GM18517 (cell line): ENCODE measurements around the gene KRT10.
"Not testable (repeated sequence)": the region's sequence is repeated elsewhere in the genome, so short reads cannot be mapped to it uniquely, and the experiment has no call there.

ENCODE experiments used
- ATAC-seq: cut with Tn5 transposase; IDR thresholded peaks from one replicate; pipeline ENCODE4 v1.9.1; 2021; ENCODE audit warnings: mild to moderate bottlenecking, moderate library complexity; ENCODE audit not compliant: unreplicated experiment

The KRT10 gene

DNA sequence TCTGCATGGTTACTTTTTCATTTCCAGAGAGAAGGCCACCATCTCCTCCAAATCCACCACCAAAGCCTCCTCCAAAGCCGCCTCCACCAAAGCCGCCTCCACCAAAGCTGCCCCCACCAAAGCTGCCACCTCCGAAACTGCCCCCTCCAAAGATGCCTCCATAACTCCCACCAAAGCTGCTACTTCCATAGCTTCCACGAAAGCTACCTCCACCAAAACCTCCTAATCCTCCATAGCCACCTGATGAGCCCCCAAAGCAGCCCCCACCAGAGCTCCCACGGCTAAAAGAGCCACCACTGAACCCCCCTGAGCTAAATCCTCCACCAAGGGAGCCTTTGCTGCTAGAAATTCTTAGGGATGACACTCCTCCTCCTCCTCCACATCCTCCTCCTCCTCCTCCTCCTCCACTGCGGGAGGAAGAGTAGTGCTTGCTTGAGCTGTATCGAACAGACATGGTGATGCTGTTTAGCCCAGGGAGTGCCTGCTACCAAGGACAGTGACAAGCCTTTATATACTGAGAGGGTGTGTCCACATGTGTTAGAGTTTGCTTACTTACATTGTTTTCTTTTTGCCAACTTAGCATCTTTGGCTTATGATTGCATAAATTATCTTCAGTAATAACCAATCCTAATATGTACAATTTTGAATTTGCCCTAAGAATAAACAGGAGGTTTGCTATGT, at the start of gene KRT10:
Gene KRT10, minus strand, starts transcription at position 483 of the 681 bp plus-strand sequence. Its CDS starts 29 bp downstream, at position 454.
- ATAC-seq = no peak

- ATAC-seq = no peak
These were observed 48.9 kb upstream of the KRT10 start for GRCh38 chr17:40871316-40871715.

DNA sequence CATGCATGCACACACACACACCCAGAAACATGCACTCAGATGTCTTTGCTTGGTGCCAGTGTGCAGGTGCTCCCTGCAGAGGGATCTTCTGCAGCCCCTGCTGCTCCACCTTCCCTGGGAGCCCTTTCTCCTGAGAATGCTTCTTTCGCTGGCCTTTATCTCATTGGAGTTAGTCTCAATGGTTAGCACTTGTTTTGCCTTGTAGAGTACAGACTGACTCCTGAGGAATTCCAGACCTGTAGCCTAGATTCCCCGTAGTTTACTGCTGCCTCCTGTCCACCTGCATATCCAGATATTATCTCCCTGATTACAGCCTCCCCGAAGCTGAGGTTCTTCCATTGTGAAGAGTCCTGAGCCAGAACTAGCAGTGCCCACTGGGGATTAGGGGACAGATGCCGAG, 47.7 kb upstream of the KRT10 start:
- ATAC-seq = no peak

DNA sequence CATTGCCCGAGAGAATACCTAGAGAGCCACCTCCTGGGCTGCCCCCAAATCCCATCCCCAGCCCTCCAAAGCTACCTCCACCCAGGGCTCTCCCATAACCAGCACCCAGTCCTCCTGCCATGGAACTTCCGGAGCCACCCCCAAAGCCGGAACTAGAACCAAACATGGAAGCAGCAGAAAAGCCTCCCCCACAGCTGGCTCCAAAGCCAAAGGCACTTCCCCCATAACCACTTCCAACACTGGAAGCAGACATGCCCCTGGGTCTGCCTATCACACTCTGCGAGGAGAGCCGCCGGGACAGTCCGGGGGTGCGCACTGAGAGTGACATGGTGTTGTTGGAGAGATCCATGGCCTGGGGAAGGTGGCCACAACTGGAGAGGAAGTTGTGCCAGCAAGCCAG, 44.4 kb upstream of the KRT10 start, which contains the start of gene KRT12:
Gene KRT12, minus strand, starts transcription at position 386 of the 400 bp plus-strand sequence. Its CDS starts 37 bp downstream, at position 349.
- ATAC-seq = no peak

- no peak for ATAC-seq
These were observed 42.4 kb upstream of the KRT10 start for GRCh38 chr17:40864661-40865390.

DNA sequence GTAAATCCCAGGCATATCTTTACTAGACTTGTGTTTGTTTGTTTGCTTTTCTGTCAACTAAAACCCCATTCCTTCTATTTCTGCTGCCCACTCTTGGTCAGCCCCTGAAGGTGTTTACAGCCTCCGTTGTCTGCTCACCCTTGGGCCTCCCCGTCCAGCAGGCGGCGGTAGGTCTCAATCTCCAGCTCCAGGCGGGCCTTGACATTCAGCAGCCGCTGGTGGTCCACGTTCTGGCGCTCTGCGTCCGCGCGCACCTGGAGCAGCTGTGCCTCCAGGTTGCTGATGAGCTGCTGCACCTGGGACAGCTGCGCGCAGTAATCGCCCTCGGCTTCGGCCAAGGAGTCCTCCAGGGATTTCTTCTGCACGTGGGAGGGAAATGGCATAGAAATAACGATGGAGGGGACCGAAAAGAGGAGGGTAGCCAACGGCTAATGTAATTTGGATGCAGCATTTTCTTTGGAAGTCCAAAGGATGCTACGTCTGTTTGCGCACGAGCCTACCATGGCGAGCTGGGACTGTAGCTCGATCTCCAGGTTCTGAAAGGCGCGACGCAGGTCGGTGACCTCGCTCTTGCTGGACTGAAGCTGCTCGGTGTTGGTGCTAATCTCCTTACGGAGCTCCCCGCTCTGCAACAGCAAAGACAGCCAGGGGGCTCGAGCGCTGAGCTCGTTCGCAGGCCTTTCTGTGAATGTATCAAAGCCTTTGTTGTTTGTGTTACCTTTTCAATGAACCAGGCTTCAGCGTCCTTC, 40.7 kb upstream of the KRT10 start:
- no peak for ATAC-seq

DNA sequence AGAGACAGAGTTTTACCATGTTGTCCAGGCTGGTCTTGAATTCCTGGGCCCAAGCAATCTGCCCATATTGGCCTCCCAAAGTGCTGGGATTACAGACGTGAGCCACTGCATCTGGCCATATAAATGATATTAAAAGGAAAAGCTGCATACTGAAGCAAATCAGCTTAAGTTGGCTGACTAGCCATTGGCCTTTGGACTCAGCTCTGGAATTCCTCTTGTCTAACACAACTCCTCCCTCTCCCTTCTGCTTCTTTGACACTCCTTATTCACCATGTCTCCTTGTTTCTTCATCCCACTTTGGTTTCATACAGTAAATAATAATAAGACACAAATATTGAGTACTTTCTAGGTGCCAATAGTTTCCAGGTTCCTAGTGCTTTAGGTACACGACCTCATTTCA, 37.1 kb upstream of the KRT10 start:
- ATAC-seq = no peak

DNA sequence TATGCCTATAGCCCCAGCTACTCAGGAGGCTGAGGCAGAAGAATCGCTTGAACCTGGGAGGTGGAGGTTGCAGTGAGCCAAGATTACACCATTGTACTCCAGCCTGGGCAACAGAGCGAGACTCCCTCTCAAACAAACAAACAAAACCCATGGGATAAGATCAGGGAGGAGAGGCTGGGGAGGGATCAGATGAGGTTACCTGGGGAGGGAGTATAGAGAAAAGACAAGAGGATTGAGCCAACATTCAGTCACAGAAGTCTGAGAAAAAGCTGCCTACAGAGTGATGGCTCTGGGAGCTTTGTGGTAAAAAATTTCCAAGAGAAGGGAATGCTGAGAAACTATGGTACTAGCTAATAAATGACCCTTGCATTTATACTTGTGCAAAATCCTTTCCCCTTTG, 36.3 kb upstream of the KRT10 start:
- ATAC-seq = not testable (repeated sequence)

GRCh38 chr17:40857535-40857934, 35.1 kb upstream of the KRT10 start:
- no peak for ATAC-seq

DNA sequence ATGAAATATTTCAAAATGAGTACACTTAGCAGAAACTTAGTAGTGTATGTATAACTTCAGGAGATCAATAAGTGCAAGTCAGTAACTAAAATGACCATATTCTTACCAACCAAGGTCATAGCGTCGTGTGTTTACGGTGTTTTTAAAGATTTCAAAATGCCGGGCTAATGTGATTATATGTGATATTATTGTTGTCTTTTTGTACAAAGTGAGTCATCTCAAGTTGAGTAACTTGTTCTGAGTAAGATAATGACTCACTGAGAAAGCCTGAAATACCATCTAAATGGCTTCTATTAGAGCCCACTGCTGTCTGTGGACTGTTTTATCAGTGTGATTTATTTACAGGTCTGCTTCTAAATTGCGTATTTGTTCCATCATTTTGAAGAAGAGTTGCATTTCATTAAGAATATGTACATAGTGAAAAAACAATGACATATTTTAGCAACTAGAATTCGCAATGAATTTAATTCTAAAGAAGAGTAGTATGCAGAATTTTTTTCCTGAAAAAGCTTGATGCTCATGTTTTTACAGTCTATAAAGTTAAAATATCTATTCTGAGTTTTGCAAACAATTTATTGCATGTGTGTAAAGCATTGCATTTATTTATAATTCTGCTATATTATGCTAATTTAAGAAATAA, 31.9 kb upstream of the KRT10 start:
- ATAC-seq = no peak

GRCh38 chr17:40852364-40852763, 29.9 kb upstream of the KRT10 start:
- ATAC-seq = no peak

- no peak for ATAC-seq
These were observed 28.0 kb upstream of the KRT10 start for GRCh38 chr17:40850293-40850972.

GRCh38 chr17:40849723-40850122, 27.3 kb upstream of the KRT10 start:
- ATAC-seq = no peak

DNA sequence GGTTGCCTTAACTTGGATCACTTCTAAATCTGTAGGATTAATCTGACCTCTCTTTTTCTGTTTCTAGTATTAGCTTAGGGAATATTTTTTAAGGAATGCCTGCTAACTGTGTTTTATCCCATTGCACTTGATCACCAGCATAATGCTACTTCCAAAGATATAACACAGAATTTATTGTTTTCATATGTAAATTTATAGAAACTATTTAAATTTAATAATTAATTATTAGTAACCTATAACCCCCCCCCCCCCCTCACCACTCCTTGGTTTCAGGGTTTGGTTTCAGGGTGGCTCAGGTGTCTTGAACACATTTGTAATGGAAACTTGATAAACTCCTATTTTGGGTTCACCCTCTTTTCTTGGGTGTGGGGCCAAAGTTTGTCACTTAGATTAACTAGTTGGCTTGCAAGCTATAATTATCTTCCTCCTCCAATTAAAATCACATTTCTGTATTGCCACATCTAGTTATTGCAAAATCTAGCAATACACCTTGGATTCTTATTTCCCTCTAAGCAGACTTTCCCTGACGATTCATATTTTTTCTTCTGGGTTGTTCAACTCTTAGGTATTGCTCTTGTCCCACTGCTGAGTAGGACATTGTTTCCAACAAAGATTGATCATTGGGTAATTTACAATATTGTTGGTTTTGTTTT, 26.3 kb upstream of the KRT10 start:
- no peak for ATAC-seq

DNA sequence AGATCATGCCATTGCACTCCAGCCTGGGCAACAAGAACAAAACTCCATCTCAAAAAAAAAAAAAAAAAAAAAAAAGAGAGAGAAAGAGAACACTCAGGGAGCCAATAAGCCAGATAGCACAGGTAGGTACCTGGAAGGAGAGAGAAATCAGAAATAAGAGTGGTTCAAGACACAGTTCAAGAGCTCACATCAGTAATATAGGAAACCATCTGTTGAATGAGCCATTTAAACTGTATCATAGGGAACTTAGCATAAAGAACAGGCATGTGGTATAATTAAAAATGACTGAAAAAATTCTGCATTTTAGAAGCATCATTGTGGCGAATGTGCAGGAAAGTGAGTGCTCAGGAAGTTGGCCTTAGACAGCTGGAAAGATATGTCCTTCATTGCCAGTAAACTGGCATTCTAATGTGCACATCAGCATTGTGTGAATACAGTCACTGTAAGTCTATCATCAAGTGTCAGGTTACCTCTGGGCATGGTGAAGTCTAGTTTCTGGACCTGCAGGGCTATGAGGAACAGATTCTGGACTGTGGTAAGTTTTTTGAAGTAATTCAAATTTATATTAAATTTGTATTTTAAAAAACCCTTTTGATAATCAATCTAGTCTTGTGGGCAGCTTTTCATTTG, 24.2 kb upstream of the KRT10 start:
- ATAC-seq = no peak

GRCh38 chr17:40844671-40845107, 22.3 kb upstream of the KRT10 start:
- no peak for ATAC-seq

GRCh38 chr17:40843242-40843641, 20.8 kb upstream of the KRT10 start:
- no peak for ATAC-seq

- no peak for ATAC-seq
These were observed 18.8 kb upstream of the KRT10 start for GRCh38 chr17:40841246-40841645.

GRCh38 chr17:40839194-40839593, 16.8 kb upstream of the KRT10 start:
- no peak for ATAC-seq

DNA sequence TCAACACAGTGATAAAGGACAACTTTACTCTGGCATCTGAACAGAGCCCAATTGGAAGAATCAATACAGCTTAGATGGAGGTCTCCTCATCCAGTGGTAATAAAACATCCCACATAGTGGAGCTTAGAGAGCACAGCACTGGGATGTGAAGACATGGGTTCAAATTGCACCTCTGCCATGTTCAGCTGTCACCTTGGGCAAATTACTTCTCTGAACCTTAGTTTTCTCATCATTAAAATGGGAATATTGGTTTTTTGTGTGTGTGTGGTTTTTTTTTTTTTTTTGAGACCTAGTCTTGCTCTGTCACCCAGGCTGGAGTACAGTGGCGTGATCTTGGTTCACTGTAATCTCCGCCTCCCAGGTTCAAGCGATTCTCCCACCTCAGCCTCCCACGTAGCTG, 13.6 kb upstream of the KRT10 start:
- no peak for ATAC-seq
